Mucosa of descending colon (tissue), 3 donors: ENCODE results near the gene CELF5. TPM values are rescaled to one million over a fixed set of nuclear protein-coding genes. Genes with fewer than 3 reads are reported as not detected.

ENCODE experiments used
- ATAC-seq: fragments of 200-7000 bp; cut with Tn5 transposase; one replicate; pipeline ENCODE4 v1.9.1; 2020; ENCODE audit warnings: mild to moderate bottlenecking, moderate library complexity
- DNase-seq, 3 donors: peaks; one replicate each; pipeline ENCODE4 v3.0.0-alpha.2; 2020
- H3K36me3 ChIP-seq: fragments of 200-600 bp; one replicate; pipeline ENCODE4 v1.8.0; 2021; ENCODE audit warnings: low read depth, mild to moderate bottlenecking
- H3K4me1 ChIP-seq: fragments of 200-600 bp; one replicate; pipeline ENCODE4 v1.8.0; 2021; ENCODE audit warnings: low read depth, mild to moderate bottlenecking
- H3K4me3 ChIP-seq: fragments of 200-600 bp; one replicate; pipeline ENCODE4 v1.8.0; 2021; ENCODE audit warnings: mild to moderate bottlenecking
- H3K9me3 ChIP-seq: fragments of 200-600 bp; one replicate; pipeline ENCODE4 v1.8.0; 2021; ENCODE audit warnings: mild to moderate bottlenecking
- CTCF ChIP-seq: fragments of 200-600 bp; IDR thresholded peaks from one replicate; pipeline ENCODE4 v1.8.0; 2022; ENCODE audit warnings: antibody characterized with exemption, mild to moderate bottlenecking
- intact Hi-C, 2 donors: fragments of 100-400 bp; cut with DNase I in 1 of 2; cut with micrococcal nuclease in 1 of 2; formaldehyde crosslinking; loops; one replicate each; pipeline versions ENCODE4 v1.11.0 to v1.11.1; 2022; cut with DNase I, micrococcal nuclease
- total RNA-seq, 3 donors: library from RNA; stranded (reverse); fragmentation: NEBNext Ultra II Directional in 2 of 3; extraction: Animal tissue kit (Norgen Biotek cat#: 25700) in 2 of 3; gene quantifications; one replicate each; pipeline versions ENCODE4 v1.2.1 to v1.2.4, GENCODE V29; 2021 to 2023
- donor health status: DM: no; HTN: no; CAD: no; lungs with moderate emphysema.
- donor health status: DM: no; HTN: no; CAD: no.
- donor health status: DM: no; HTN: yes; CAD: no.

The CELF5 gene
- total RNA-seq, 3 donors from 2014 or later, result 0.75 to 2.7 (median 0.79) TPM

DNA sequence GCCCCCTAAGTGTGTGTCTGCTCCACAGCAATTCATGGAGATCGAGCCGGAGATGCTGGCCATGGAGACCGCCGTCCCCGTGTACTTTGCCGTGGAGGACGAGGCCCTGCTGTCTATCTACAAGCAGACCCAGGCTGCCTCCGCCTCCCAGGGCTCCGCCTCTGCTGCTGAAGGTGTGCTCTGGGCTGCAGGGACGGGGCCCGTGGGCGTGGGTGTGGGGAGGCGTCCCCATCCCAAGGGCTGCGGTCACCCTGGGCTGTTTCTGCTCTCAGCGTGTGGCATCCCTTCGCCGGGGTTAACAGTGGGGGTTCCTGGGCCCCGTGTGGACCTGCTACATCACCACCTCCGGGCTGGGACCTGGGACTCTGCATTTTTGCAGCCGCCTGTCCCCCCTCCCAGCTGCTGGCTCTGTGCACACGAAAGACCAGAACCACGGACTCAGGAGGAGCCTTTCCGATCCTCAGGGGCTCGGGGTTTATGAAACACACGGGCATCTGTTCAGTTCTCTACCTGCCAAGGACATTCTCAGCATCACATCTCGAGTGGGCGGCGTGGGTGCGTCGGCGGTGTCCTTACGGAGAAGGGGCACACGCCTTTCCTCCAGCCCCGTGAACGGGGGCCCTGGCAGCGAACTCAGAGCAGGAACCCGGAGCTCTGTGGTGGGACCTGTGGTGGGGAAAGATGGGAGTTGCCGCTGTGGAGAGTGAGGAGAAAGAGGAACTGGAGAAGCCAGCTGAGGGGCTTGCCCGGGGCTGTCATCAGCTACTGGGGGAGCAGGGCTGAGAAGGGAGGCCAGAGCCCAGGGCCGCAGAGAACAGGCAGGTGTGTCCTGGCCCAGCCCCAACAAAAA lies 31.0 kb upstream of the CELF5 start:
- no peak for DNase-seq
- Histone ChIP-seq H3K9me3 (no peaks in the 10 kb centered on the region), H3K36me3 (no peaks in the 10 kb centered on the region), H3K4me3 (no peak overlapping the region), H3K4me1 (peaks cover 18% of the 10 kb centered on the region)
- TF ChIP-seq CTCF, result no peak
- intact Hi-C loops, result no loop called here
- no peak for ATAC-seq

- TF ChIP-seq CTCF, result no peak
- Histone ChIP-seq H3K9me3 (no peaks in the 10 kb centered on the region), H3K36me3 (no peaks in the 10 kb centered on the region), H3K4me1 (peaks cover 9% of the 10 kb centered on the region), H3K4me3 (no peak overlapping the region)
- ATAC-seq, result no peak
- intact Hi-C loops, result no loop called here
- no peak for DNase-seq
Measured at GRCh38 chr19:3194106-3195087, 30.1 kb upstream of the CELF5 start.

- TF ChIP-seq CTCF, result no peak
- Histone ChIP-seq H3K36me3 (no peaks in the 10 kb centered on the region), H3K9me3 (no peaks in the 10 kb centered on the region), H3K4me3 (no peak overlapping the region), H3K4me1 (no peaks in the 10 kb centered on the region)
- ATAC-seq (no peak), DNase-seq (no peak)
- intact Hi-C loops, result no loop called here
Measured at GRCh38 chr19:3196064-3196932, 28.2 kb upstream of the CELF5 start.

GRCh38 chr19:3196933-3197205 lies 27.6 kb upstream of the CELF5 start:
- H3K9me3 ChIP-seq, result no peaks in the 10 kb centered on the region
- no peak for ATAC-seq
- no peaks in the 10 kb centered on the region for H3K4me1 ChIP-seq
- H3K36me3 ChIP-seq, result no peaks in the 10 kb centered on the region
- TF ChIP-seq CTCF, result no peak
- intact Hi-C loops, result no loop called here
- no peak overlapping the region for H3K4me3 ChIP-seq
- no peak for DNase-seq

DNA sequence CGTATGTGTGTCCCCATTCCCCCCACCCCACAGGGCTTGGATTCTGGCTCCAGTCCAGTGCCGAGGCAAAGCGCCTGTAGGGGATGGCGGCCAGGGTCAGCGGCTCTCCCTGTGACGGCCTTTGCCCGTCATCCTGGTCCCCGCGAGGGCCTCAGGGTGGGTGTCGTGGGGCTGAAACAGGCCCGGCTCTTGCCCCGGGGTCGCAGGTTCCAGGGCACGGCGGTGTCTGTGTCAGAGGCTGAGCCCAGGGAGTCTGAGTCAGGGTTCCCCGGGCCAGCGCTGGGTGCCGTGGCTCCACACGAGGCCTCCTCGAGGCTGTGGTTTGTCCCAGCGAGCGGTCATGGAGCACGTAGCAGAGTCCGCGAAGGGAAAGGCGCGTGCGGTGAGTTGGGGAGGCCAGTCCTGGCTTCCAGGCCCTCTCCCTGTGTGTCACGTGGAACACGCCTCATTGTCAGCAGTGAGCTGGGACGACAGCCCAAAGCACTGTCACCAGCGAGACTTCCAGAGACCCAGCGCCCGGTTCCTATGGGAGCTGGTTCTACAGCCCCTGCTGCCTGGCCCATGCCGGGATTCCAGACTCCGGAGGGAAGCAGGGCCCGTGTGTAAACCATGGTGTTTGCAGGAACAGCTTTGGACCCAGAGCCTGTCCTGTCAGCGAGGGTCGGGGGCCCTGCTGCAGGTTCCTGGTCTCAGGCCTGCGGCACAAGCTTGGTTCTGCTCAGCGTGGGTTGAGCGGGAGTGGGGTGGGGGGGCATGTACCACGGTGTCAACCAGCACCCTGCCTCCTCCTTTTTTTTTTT lies 25.4 kb upstream of the CELF5 start:
- H3K36me3 ChIP-seq, result no peaks in the 10 kb centered on the region
- ATAC-seq (peak; percentile 5), DNase-seq (no peak)
- no peaks in the 10 kb centered on the region for H3K9me3 ChIP-seq
- no peak overlapping the region for H3K4me3 ChIP-seq
- no peaks in the 10 kb centered on the region for H3K4me1 ChIP-seq
- intact Hi-C loops, result no loop called here
- TF ChIP-seq CTCF, result no peak
